B cell (primary cell): ENCODE results near the gene NGDN.

ENCODE experiments used
- EZH2 ChIP-seq: IDR thresholded peaks from 2 replicates; pipeline ENCODE4 v1.6.1; 2012; ENCODE audit warnings: borderline replicate concordance, low read depth, mild to moderate bottlenecking, moderate library complexity, low read length; ENCODE audit not compliant: insufficient read depth, poor library complexity, severe bottlenecking
- TF ChIP-seq, protein P1 (sequence below): fragments of 200-600 bp; IDR thresholded peaks from one replicate; pipeline ENCODE4 v1.8.0; 2022; ENCODE audit warnings: antibody characterized with exemption, mild to moderate bottlenecking

DNA sequence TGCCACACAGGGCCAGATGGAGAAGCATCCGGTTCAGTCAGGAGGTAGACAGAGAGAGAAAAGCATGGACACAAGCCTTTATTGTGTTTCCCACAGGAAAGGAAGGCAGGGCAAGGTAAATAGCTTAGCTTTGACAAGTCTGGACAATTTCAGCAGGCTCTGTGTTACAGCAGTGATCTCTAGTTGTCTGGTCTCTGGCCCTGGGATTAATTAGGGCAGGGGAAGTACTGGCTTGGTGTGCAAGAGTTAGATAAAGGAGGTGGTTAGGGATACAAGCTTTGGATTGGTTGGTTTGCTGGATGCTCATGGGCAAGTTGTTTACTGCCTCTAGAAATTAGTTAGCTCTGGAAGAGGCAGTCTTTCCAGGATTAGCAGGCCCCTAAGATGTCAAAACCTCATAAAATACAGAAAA, 15.1 kb upstream of the NGDN start:
- TF ChIP-seq, protein P1, sequence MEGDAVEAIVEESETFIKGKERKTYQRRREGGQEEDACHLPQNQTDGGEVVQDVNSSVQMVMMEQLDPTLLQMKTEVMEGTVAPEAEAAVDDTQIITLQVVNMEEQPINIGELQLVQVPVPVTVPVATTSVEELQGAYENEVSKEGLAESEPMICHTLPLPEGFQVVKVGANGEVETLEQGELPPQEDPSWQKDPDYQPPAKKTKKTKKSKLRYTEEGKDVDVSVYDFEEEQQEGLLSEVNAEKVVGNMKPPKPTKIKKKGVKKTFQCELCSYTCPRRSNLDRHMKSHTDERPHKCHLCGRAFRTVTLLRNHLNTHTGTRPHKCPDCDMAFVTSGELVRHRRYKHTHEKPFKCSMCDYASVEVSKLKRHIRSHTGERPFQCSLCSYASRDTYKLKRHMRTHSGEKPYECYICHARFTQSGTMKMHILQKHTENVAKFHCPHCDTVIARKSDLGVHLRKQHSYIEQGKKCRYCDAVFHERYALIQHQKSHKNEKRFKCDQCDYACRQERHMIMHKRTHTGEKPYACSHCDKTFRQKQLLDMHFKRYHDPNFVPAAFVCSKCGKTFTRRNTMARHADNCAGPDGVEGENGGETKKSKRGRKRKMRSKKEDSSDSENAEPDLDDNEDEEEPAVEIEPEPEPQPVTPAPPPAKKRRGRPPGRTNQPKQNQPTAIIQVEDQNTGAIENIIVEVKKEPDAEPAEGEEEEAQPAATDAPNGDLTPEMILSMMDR: no peak
- TF ChIP-seq EZH2: no peak
